NB4 (cell line): ENCODE data around the gene NELFCD.

Experiments used
- DNase-seq: peaks from one replicate; pipeline ENCODE4 v3.0.0; 2010; ENCODE audit warnings: low read depth
- H3K4me3 ChIP-seq: one replicate; pipeline ENCODE4 v1.5.1; 2011; ENCODE audit warnings: mild to moderate bottlenecking, low read depth, low read length, moderate library complexity
- CTCF ChIP-seq: IDR thresholded peaks from one replicate; pipeline ENCODE4 v1.5.1; 2012; ENCODE audit warnings: low read depth, low read length
- MYC ChIP-seq: IDR thresholded peaks from 2 replicates; pipeline ENCODE4 v1.6.1; 2011; ENCODE audit warnings: low read depth, low read length
- POLR2A ChIP-seq: IDR thresholded peaks from 2 replicates; pipeline ENCODE4 v1.6.1; 2011; ENCODE audit warnings: mild to moderate bottlenecking; ENCODE audit not compliant: insufficient read length; ENCODE audit errors: extremely low read depth
- TF ChIP-seq, protein P1 (sequence below): IDR thresholded peaks from 2 replicates; pipeline ENCODE4 v1.6.1; 2011; ENCODE audit warnings: low read depth, low read length

NELFCD gene

GRCh38 chr20:59006167-59006863 is 25.3 kb downstream of the NELFCD start:
- DNase-seq: no peak
- no peak for TF ChIP-seq MYC
- TF ChIP-seq, protein P1, sequence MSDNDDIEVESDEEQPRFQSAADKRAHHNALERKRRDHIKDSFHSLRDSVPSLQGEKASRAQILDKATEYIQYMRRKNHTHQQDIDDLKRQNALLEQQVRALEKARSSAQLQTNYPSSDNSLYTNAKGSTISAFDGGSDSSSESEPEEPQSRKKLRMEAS: no peak
- no peak for TF ChIP-seq CTCF
- no peak for TF ChIP-seq POLR2A
- H3K4me3 ChIP-seq: peak overlapping the region; percentile 52

DNA sequence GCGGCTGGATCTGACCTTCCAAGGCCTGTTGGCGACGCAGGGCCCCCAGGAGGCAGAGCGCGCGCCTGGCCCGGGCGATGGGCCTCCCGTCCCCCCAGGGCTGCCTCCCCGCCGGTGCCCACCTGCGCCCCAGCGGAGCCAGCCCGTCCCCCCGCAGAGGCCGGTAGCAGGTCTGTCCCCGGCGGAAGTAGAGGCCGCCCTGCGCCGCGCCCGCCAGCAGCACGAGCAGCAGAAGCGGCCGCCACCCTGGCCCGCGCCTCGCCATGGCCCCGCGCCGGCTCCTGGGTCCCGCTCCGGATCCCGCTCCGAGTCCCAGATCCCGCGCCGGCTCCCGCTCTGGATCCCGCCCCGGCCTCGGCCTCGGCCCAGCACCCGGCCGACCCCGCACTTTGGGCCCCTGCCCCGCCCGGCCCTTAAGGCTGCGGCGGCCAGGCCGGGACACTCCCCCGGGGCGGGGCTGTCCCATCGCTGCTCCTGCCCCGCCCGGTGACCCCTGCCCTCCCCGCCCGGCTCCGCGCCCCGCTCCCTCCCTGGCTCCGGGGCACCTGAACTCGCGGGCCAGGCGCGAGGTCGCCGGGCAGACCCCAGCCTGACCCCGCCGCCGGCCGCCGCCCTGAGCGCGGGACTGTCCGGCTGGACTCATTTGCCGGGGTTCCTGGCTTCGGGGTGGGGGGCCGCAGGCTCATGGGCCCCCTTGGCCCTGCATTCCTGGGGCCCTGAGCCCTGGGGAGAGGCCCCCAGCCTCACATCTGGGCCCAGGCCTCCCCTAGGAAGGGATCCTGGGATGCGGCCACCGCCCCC is 26.0 kb downstream of the NELFCD start, which contains the start of gene CTSZ:
Gene CTSZ, minus strand, starts transcription at position 391 of the 801 bp plus-strand sequence. Its CDS starts 126 bp downstream, at position 265.
- H3K4me3 ChIP-seq: peak within 1 kb of the TSS; percentile 54
- peak; percentile 21; the same call in 1 of the 2 replicates for TF ChIP-seq MYC
- TF ChIP-seq CTCF: no peak
- peak; percentile 29 for TF ChIP-seq POLR2A
- TF ChIP-seq, protein P1: peak; percentile 24; the same call in 1 of the 2 replicates
- peak; percentile 80 for DNase-seq

- TF ChIP-seq CTCF (no peak), POLR2A (peak; percentile 26), MYC (peak; percentile 59; the same call in 1 of the 2 replicates)
- TF ChIP-seq, protein P1: peak; percentile 78
- DNase-seq: peak; percentile 97
- H3K4me3 ChIP-seq: peak overlapping the region; percentile 54
Observed at GRCh38 chr20:59007665-59008511, 26.8 kb downstream of the NELFCD start.

DNA sequence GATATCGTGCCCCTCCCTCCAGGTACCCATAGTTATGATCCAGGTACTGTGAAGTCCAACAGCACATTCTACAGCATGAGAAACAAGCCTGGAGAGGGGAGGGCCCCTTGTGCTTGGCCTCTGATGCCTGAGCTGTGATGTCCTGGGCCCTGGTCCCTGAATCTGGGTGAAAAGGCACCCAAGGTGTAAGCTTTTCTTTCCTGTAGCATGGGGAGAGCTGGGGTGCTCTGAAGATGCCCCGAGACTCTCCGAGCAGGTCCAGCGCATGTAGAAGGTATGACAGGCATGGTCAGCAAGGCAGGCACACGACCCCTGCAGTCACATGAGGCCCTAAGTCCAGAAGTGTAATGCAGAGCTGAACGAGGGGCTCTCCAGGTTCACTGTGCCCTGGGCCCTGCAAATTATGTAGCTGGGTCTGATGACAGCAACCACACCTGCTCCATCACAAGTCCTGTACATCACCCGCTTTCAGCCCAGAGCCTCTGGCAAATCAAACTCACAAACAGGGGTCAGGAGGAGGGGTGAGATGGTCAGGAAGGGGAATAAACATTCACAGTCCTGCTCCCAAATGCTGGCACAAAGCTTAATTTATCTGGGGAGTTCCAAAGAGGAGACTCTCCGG is 27.8 kb downstream of the NELFCD start:
- TF ChIP-seq MYC (no peak), CTCF (no peak), POLR2A (no peak)
- TF ChIP-seq, protein P1: no peak
- no peak overlapping the region for H3K4me3 ChIP-seq
- DNase-seq: no peak
